ENCODE results near the gene APP.

DNA sequence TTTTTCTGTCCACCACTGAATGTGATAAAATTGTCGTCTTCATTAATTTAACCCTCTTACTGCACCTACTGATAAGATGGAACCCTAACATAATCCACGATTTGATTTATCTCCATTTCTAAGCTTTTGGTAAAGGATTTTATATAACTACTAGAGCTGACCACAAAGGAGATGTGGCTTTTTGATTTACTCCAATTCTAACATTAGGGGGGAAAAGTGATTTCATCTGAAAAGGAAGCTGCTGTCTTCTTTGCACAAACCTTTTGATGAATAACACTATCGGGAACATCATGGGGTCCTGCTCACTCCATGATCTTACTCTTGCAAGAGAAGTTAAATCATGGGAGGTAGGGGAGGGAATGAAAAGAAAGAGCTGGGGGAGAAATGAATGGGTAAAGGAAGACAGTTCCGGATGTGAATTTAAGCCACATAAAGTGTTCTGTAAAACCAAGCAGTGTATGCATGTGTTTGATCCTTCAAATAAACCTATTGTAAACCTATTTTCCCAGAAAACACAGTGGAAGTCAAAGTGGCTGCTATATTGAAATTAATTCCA lies 274.0 kb downstream of the APP start:
- TF ChIP-seq, protein P1, sequence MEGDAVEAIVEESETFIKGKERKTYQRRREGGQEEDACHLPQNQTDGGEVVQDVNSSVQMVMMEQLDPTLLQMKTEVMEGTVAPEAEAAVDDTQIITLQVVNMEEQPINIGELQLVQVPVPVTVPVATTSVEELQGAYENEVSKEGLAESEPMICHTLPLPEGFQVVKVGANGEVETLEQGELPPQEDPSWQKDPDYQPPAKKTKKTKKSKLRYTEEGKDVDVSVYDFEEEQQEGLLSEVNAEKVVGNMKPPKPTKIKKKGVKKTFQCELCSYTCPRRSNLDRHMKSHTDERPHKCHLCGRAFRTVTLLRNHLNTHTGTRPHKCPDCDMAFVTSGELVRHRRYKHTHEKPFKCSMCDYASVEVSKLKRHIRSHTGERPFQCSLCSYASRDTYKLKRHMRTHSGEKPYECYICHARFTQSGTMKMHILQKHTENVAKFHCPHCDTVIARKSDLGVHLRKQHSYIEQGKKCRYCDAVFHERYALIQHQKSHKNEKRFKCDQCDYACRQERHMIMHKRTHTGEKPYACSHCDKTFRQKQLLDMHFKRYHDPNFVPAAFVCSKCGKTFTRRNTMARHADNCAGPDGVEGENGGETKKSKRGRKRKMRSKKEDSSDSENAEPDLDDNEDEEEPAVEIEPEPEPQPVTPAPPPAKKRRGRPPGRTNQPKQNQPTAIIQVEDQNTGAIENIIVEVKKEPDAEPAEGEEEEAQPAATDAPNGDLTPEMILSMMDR (IDR thresholded peaks at IDR 0.05; ENCODE audit: poor library complexity): no peak
- no peak for TF ChIP-seq EZH2 (IDR thresholded peaks at IDR 0.05; ENCODE audit: borderline replicate concordance)
- TF ChIP-seq EZH2phosphoT487 (IDR thresholded peaks at IDR 0.05; ENCODE audit: low read depth, severe bottlenecking, unreplicated experiment): no peak
